Measurements from ENCODE around the gene ROPN1L. TPM values are rescaled to one million over a fixed set of nuclear protein-coding genes. Genes with fewer than 3 reads are reported as not detected.

ROPN1L gene
- total RNA-seq, 1 experiment from 2014 or later: 0.66 TPM

DNA sequence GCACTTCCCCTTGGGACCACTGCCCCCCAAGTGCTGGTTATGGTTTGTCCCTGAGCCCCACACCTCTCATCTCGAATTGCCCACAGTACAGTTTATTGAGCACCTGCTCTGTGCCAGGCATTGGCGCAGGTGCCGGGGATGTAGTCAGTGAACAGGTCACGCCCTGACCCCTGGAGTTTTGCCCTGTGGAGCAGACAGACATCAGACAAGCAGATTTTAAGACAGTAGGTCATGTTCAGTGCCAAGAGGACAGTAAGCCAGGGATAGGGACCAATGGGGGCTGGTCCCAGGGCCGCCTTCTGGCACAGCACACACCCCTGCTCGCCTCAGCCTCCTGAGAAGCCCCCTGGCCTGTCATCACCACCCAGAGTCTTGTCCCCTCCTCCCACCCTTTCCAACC, 21.9 kb downstream of the ROPN1L start:
- TF ChIP-seq EZH2 (IDR thresholded peaks at IDR 0.05): no peak
- no peak for TF ChIP-seq JUND (IDR thresholded peaks at IDR 0.05)
- TF ChIP-seq, protein P1, sequence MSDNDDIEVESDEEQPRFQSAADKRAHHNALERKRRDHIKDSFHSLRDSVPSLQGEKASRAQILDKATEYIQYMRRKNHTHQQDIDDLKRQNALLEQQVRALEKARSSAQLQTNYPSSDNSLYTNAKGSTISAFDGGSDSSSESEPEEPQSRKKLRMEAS (IDR thresholded peaks at IDR 0.05): no peak
- TF ChIP-seq, protein P2, sequence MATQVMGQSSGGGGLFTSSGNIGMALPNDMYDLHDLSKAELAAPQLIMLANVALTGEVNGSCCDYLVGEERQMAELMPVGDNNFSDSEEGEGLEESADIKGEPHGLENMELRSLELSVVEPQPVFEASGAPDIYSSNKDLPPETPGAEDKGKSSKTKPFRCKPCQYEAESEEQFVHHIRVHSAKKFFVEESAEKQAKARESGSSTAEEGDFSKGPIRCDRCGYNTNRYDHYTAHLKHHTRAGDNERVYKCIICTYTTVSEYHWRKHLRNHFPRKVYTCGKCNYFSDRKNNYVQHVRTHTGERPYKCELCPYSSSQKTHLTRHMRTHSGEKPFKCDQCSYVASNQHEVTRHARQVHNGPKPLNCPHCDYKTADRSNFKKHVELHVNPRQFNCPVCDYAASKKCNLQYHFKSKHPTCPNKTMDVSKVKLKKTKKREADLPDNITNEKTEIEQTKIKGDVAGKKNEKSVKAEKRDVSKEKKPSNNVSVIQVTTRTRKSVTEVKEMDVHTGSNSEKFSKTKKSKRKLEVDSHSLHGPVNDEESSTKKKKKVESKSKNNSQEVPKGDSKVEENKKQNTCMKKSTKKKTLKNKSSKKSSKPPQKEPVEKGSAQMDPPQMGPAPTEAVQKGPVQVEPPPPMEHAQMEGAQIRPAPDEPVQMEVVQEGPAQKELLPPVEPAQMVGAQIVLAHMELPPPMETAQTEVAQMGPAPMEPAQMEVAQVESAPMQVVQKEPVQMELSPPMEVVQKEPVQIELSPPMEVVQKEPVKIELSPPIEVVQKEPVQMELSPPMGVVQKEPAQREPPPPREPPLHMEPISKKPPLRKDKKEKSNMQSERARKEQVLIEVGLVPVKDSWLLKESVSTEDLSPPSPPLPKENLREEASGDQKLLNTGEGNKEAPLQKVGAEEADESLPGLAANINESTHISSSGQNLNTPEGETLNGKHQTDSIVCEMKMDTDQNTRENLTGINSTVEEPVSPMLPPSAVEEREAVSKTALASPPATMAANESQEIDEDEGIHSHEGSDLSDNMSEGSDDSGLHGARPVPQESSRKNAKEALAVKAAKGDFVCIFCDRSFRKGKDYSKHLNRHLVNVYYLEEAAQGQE (IDR thresholded peaks at IDR 0.05; ENCODE audit: low read depth): no peak
- TF ChIP-seq CBX3 (IDR thresholded peaks at IDR 0.05; ENCODE audit: low read depth): no peak
- no peak for TF ChIP-seq TCF7L2 (IDR thresholded peaks at IDR 0.05; ENCODE audit: borderline replicate concordance, extremely low read depth, insufficient read depth, insufficient read length)
- TF ChIP-seq FOSL1 (IDR thresholded peaks at IDR 0.05; ENCODE audit: low read depth): no peak
- no peak for TF ChIP-seq ZBTB33 (IDR thresholded peaks at IDR 0.05; ENCODE audit: extremely low read depth, insufficient replicate concordance, low read length)
- no peak for TF ChIP-seq ZFX (IDR thresholded peaks at IDR 0.05)
- TF ChIP-seq POLR2AphosphoS5 (IDR thresholded peaks at IDR 0.05; ENCODE audit: low read depth, low read length): no peak
- TF ChIP-seq SP1 (IDR thresholded peaks at IDR 0.05; ENCODE audit: low read depth): no peak
- no peak for TF ChIP-seq SIN3A (IDR thresholded peaks at IDR 0.05; ENCODE audit: low read depth)
- no peak for TF ChIP-seq POLR2A (IDR thresholded peaks at IDR 0.05; ENCODE audit: borderline replicate concordance, extremely low read depth, insufficient read depth, insufficient read length)
- no peak for TF ChIP-seq RAD21 (IDR thresholded peaks at IDR 0.05; ENCODE audit: low read depth)
- no TSS peak for BruUV-seq (replicated peaks)
- no peak for DNase-seq (ENCODE audit: low read depth, low spot score)
- RAD21 ChIA-PET (ENCODE audit: low non-redundant PET in 1 of 2, low total read pairs in 2 of 2, uncharacterized antibody in 2 of 2, unreplicated experiment in 2 of 2): no interaction called here
- H2AFZ ChIP-seq (ENCODE audit: low read depth, low read length, poor library complexity, severe bottlenecking): no peak overlapping the region
- intact Hi-C loops (cut with micrococcal nuclease): no loop called here
- H3K79me2 ChIP-seq (ENCODE audit: insufficient read depth, low read length): no peaks in the 10 kb centered on the region
- CTCF ChIA-PET: no interaction called here
- POLR2A ChIA-PET: no interaction called here
- no peaks in the 10 kb centered on the region for H3K36me3 ChIP-seq (ENCODE audit: control insufficient read depth in 1 of 2, insufficient read depth in 2 of 2, low read length in 2 of 2)
- no peaks in the 10 kb centered on the region for H4K20me1 ChIP-seq (ENCODE audit: insufficient read depth)
- no peak overlapping the region for H3K4me3 ChIP-seq (replicated peaks in 1 of 2; ENCODE audit: low read depth in 1 of 2, low read length in 2 of 2)
- H3K27ac ChIP-seq (ENCODE audit: low read depth, low read length): no peak overlapping the region
- H3K9me2 ChIP-seq (ENCODE audit: insufficient read depth): no peaks in the 10 kb centered on the region
- H3K4me1 ChIP-seq (ENCODE audit: control insufficient read depth in 1 of 2, insufficient read depth in 2 of 2, low read length in 2 of 2): peaks cover 6 to 15% of the 10 kb centered on the region in 2 experiments; a peak in 3 of 4 replicates
- no peaks in the 10 kb centered on the region for H3K27me3 ChIP-seq (ENCODE audit: insufficient read depth, low read length)
- no peak overlapping the region for H3K9ac ChIP-seq (ENCODE audit: low read length)
- ATAC-seq: no peak
- H3K4me2 ChIP-seq (ENCODE audit: low read length): no peak overlapping the region
- no peaks in the 10 kb centered on the region for H3K9me3 ChIP-seq (ENCODE audit: control insufficient read depth in 1 of 2, insufficient read depth in 1 of 2, low read depth in 1 of 2, low read length in 2 of 2)

All from HCT116 (cell line).